Measurements from ENCODE around the gene SDK2. TPM values are rescaled to one million over a fixed set of nuclear protein-coding genes. Genes with fewer than 3 reads are reported as not detected.
"Not testable (repeated sequence)": the region's sequence is repeated elsewhere in the genome, so short reads cannot be mapped to it uniquely, and the experiment has no call there.

The SDK2 gene
- total and polyA plus RNA-seq, 5 donors from 2014 or later = 0.02 to 0.59 (median 0.02) TPM; not detected in 2

- Histone ChIP-seq H3K27ac (ENCODE audit: insufficient read depth, low read length, poor library complexity, severe bottlenecking) (no peak overlapping the region), H3K9me3 (ENCODE audit: control insufficient read depth in 2 of 2, low read length in 2 of 2) (no peaks in the 10 kb centered on the region), H3K27me3 (ENCODE audit: control insufficient read depth, insufficient read depth, low read length) (no peaks in the 10 kb centered on the region), H3K4me3 (ENCODE audit: low read depth, low read length) (no peak overlapping the region), H3K4me1 (ENCODE audit: control insufficient read depth, insufficient read depth, low read length, poor library complexity, severe bottlenecking) (no peaks in the 10 kb centered on the region), H3K36me3 (ENCODE audit: control insufficient read depth, insufficient read depth, low read length) (no peaks in the 10 kb centered on the region)
- H3K4me1 Mint-ChIP-seq = no peaks in the 10 kb centered on the region
- ATAC-seq (ENCODE audit: low read depth in 2 of 2) = no peak
- H3K36me3 Mint-ChIP-seq = no peaks in the 10 kb centered on the region
- no peaks in the 10 kb centered on the region for H3K27me3 Mint-ChIP-seq
- peaks cover 0 to 3% (median 0%) of the 10 kb centered on the region in 7 donors for H3K9me3 Mint-ChIP-seq
- H3K4me3 Mint-ChIP-seq = no peak overlapping the region
- DNase-seq = no peak
- no peak overlapping the region for H3K27ac Mint-ChIP-seq
Measured at GRCh38 chr17:73474370-73474988, 169.8 kb downstream of the SDK2 start.

GRCh38 chr17:73472715-73473114, 171.5 kb downstream of the SDK2 start:
- not testable (repeated sequence) for H3K4me3 Mint-ChIP-seq; H3K4me3 ChIP-seq (ENCODE audit: low read depth, low read length); ATAC-seq (ENCODE audit: low read depth in 2 of 2); H3K36me3 Mint-ChIP-seq; DNase-seq; H3K27me3 Mint-ChIP-seq; H3K4me1 Mint-ChIP-seq; H3K27me3 ChIP-seq (ENCODE audit: control insufficient read depth, insufficient read depth, low read length); H3K9me3 ChIP-seq (ENCODE audit: control insufficient read depth in 2 of 2, low read length in 2 of 2); H3K27ac Mint-ChIP-seq; H3K27ac ChIP-seq (ENCODE audit: insufficient read depth, low read length, poor library complexity, severe bottlenecking); H3K9me3 Mint-ChIP-seq; H3K36me3 ChIP-seq (ENCODE audit: control insufficient read depth, insufficient read depth, low read length); H3K4me1 ChIP-seq (ENCODE audit: control insufficient read depth, insufficient read depth, low read length, poor library complexity, severe bottlenecking)

GRCh38 chr17:73471924-73472323, 172.3 kb downstream of the SDK2 start:
- Histone ChIP-seq H3K36me3 (ENCODE audit: control insufficient read depth, insufficient read depth, low read length) (no peaks in the 10 kb centered on the region), H3K27ac (ENCODE audit: insufficient read depth, low read length, poor library complexity, severe bottlenecking) (no peak overlapping the region), H3K9me3 (ENCODE audit: control insufficient read depth in 2 of 2, low read length in 2 of 2) (no peaks in the 10 kb centered on the region), H3K4me3 (ENCODE audit: low read depth, low read length) (no peak overlapping the region), H3K27me3 (ENCODE audit: control insufficient read depth, insufficient read depth, low read length) (no peaks in the 10 kb centered on the region), H3K4me1 (ENCODE audit: control insufficient read depth, insufficient read depth, low read length, poor library complexity, severe bottlenecking) (no peaks in the 10 kb centered on the region)
- no peak for ATAC-seq (ENCODE audit: low read depth in 2 of 2)
- Mint-ChIP-seq H3K9me3 (peaks cover 0 to 3% (median 0%) of the 10 kb centered on the region in 7 donors), H3K4me1 (no peaks in the 10 kb centered on the region), H3K4me3 (no peak overlapping the region), H3K27me3 (peaks cover 7% of the 10 kb centered on the region), H3K27ac (no peak overlapping the region), H3K36me3 (no peaks in the 10 kb centered on the region)
- no peak for DNase-seq

DNA sequence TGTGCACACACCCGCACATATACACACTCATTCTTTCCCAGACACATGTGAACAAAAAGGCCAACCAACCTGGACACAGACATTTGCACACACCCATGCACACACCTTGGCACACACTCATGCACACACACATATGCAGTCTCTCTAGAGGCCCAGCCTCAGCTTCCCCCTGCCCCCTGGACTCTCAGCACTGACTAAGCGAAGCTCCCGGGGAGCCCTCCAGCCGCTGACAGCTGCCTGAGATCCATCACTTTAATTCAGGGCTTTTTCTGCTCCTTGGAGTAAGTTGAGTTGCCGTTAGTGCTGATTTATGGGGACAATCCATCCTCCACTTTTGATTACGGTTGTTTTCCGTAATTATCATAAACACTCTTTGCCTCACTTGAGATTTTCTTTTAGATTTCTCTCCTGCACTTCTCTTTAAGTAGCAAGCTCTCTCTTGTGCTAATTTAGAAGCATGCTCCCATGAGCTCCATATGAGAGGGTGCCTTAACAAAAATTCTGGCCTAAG, 173.9 kb downstream of the SDK2 start:
- Histone ChIP-seq H3K27ac (ENCODE audit: insufficient read depth, low read length, poor library complexity, severe bottlenecking) (no peak overlapping the region), H3K27me3 (ENCODE audit: control insufficient read depth, insufficient read depth, low read length) (no peaks in the 10 kb centered on the region), H3K4me1 (ENCODE audit: control insufficient read depth, insufficient read depth, low read length, poor library complexity, severe bottlenecking) (no peaks in the 10 kb centered on the region), H3K36me3 (ENCODE audit: control insufficient read depth, insufficient read depth, low read length) (no peaks in the 10 kb centered on the region), H3K9me3 (ENCODE audit: control insufficient read depth in 2 of 2, low read length in 2 of 2) (no peaks in the 10 kb centered on the region), H3K4me3 (ENCODE audit: low read depth, low read length) (no peak overlapping the region)
- Mint-ChIP-seq H3K4me1 (no peaks in the 10 kb centered on the region), H3K4me3 (no peak overlapping the region), H3K9me3 (peaks cover 0 to 1% (median 0%) of the 10 kb centered on the region in 7 donors), H3K27me3 (peaks cover 7% of the 10 kb centered on the region), H3K36me3 (no peaks in the 10 kb centered on the region), H3K27ac (peak overlapping the region in 1 of 3 donors; percentile 29)
- no peak for ATAC-seq (ENCODE audit: low read depth in 2 of 2)
- no peak for DNase-seq

GRCh38 chr17:73469311-73469710, 174.9 kb downstream of the SDK2 start:
- no peak for DNase-seq

DNA sequence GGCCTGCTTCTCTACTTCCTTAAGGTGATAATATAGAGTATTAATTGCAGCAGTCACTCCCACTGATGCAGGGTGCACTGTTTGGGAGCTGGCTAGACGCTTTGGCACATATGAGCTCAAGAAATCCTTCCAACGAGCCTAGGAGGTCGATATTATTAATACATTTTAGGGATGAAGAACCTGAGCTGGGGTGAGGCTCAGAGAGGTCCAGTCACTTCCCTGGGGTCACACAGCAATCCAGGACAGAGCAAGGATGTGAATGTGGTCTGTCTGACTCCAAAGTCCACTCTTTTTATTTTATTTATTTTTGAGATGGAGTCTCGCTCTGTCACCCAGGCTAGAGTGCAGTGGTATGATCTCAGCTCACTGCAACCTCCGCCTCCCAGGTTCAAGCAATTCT, 176.0 kb downstream of the SDK2 start:
- Histone ChIP-seq H3K9me3 (ENCODE audit: control insufficient read depth in 2 of 2, low read length in 2 of 2) (no peaks in the 10 kb centered on the region), H3K27me3 (ENCODE audit: control insufficient read depth, insufficient read depth, low read length) (no peaks in the 10 kb centered on the region), H3K36me3 (ENCODE audit: control insufficient read depth, insufficient read depth, low read length) (no peaks in the 10 kb centered on the region), H3K4me1 (ENCODE audit: control insufficient read depth, insufficient read depth, low read length, poor library complexity, severe bottlenecking) (no peaks in the 10 kb centered on the region), H3K4me3 (ENCODE audit: low read depth, low read length) (no peak overlapping the region), H3K27ac (ENCODE audit: insufficient read depth, low read length, poor library complexity, severe bottlenecking) (no peak overlapping the region)
- no peak overlapping the region for H3K27ac Mint-ChIP-seq
- H3K9me3 Mint-ChIP-seq = peaks cover 0 to 3% (median 0%) of the 10 kb centered on the region in 7 donors
- H3K36me3 Mint-ChIP-seq = no peaks in the 10 kb centered on the region
- no peak overlapping the region for H3K4me3 Mint-ChIP-seq
- DNase-seq (no peak), ATAC-seq (ENCODE audit: low read depth in 2 of 2) (no peak)
- peaks cover 7% of the 10 kb centered on the region for H3K27me3 Mint-ChIP-seq
- H3K4me1 Mint-ChIP-seq = no peaks in the 10 kb centered on the region

More at GRCh38 chr17:73469311-73469710, 174.9 kb downstream of the SDK2 start:
- Histone ChIP-seq H3K27ac (ENCODE audit: insufficient read depth, low read length, poor library complexity, severe bottlenecking) (no peak overlapping the region), H3K27me3 (ENCODE audit: control insufficient read depth, insufficient read depth, low read length) (no peaks in the 10 kb centered on the region), H3K4me3 (ENCODE audit: low read depth, low read length) (no peak overlapping the region), H3K4me1 (ENCODE audit: control insufficient read depth, insufficient read depth, low read length, poor library complexity, severe bottlenecking) (no peaks in the 10 kb centered on the region), H3K9me3 (ENCODE audit: control insufficient read depth in 2 of 2, low read length in 2 of 2) (no peaks in the 10 kb centered on the region), H3K36me3 (ENCODE audit: control insufficient read depth, insufficient read depth, low read length) (no peaks in the 10 kb centered on the region)
- peaks cover 7% of the 10 kb centered on the region for H3K27me3 Mint-ChIP-seq
- H3K9me3 Mint-ChIP-seq = peaks cover 0 to 3% (median 0%) of the 10 kb centered on the region in 7 donors
- H3K4me1 Mint-ChIP-seq = no peaks in the 10 kb centered on the region
- ATAC-seq (ENCODE audit: low read depth in 2 of 2) = no peak
- no peaks in the 10 kb centered on the region for H3K36me3 Mint-ChIP-seq
- H3K27ac Mint-ChIP-seq = no peak overlapping the region
- H3K4me3 Mint-ChIP-seq = no peak overlapping the region

GRCh38 chr17:73467651-73468050, 176.6 kb downstream of the SDK2 start:
- Mint-ChIP-seq H3K27ac (no peak overlapping the region), H3K9me3 (peaks cover 0 to 3% (median 0%) of the 10 kb centered on the region in 7 donors), H3K4me1 (no peaks in the 10 kb centered on the region), H3K4me3 (no peak overlapping the region), H3K36me3 (no peaks in the 10 kb centered on the region), H3K27me3 (peaks cover 7% of the 10 kb centered on the region)
- Histone ChIP-seq H3K4me1 (ENCODE audit: control insufficient read depth, insufficient read depth, low read length, poor library complexity, severe bottlenecking) (no peaks in the 10 kb centered on the region), H3K9me3 (ENCODE audit: control insufficient read depth in 2 of 2, low read length in 2 of 2) (no peaks in the 10 kb centered on the region), H3K36me3 (ENCODE audit: control insufficient read depth, insufficient read depth, low read length) (no peaks in the 10 kb centered on the region), H3K27ac (ENCODE audit: insufficient read depth, low read length, poor library complexity, severe bottlenecking) (no peak overlapping the region), H3K27me3 (ENCODE audit: control insufficient read depth, insufficient read depth, low read length) (no peaks in the 10 kb centered on the region), H3K4me3 (ENCODE audit: low read depth, low read length) (no peak overlapping the region)
- DNase-seq (no peak), ATAC-seq (ENCODE audit: low read depth in 2 of 2) (no peak)
